Anterior cingulate cortex (tissue), 58 donors: Measurements from ENCODE around the gene IL36B.

Source experiments
- DNase-seq, 58 donors: peaks; one replicate each; lab custom pipeline; 2025; lab: John Stamatoyannopoulos, UW

Gene IL36B

DNA sequence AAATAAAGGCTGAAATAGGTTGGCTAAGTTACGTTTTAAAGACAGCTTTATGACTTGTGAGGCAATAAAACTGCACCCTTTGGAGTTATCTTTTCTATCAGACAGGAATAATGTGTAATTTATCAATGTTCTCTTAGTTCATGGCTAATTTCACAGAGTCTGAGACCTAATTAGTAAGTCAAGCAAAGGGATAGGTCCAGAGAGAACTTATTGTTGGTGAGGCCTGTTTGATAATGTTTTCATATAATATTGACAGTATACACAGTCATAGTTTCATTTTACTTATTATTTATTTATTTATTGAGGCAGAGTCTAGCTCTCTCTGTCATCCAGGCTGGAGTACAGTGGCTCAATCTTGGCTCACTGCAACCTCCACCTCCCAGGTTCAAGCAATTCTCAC lies 4.5 kb upstream of the IL36B start:
- no peak for DNase-seq

DNA sequence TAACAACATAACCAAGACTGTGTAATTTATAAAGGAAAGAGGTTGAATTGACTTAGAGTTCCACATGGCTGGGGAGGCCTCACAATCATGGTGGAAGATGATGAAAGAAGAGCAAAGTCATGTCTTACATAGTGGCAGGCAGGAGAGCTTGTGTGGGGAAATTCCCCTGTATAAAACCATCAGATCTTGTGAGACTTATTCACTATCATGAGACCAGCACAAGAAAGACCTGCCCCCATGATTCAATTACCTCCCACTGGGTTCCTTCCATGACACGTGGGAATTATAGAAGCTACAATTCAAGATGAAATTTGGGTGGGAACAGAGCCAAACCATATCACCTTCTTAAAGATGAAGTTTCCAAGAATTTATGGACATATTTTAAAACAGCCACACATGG lies 3.9 kb upstream of the IL36B start:
- DNase-seq, result no peak

DNA sequence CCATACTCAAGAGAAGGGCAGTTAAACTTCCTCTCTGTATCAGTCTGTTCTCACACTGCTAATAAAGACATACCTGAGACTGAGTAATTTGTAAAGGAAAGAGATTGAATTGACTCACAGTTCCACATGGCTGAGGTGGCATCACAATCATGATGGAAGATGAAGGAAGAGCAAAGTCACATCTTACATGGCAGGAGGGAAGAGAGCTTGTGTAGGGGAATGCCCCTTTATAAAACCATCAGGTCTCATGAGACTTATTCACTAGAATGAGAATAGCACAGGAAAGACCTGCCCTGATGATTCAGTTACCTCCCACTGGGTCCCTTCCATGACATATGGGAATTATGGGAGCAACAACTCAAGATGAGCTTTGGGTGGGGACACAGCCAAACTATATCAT lies 1.4 kb upstream of the IL36B start:
- no peak for DNase-seq

DNA sequence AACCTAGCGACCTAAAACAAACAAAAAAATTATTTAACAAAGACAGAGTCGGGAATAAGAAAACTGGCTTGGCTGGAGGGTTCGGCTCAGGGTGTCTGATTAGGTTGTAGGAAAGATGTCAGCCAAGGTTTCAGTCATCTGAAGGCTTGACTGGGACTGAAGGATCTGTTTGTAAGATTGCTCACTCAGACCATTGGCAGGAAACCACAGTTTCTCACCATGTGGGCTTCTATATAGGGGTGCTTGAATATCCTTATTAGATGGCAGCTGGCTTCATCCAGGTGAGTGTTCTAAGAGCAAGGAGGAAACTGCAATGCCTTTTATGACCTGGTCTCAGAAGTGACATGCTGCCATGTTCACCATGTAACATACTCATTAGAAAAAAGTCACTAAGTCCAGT lies 999 bp upstream of the IL36B start:
- no peak for DNase-seq

DNA sequence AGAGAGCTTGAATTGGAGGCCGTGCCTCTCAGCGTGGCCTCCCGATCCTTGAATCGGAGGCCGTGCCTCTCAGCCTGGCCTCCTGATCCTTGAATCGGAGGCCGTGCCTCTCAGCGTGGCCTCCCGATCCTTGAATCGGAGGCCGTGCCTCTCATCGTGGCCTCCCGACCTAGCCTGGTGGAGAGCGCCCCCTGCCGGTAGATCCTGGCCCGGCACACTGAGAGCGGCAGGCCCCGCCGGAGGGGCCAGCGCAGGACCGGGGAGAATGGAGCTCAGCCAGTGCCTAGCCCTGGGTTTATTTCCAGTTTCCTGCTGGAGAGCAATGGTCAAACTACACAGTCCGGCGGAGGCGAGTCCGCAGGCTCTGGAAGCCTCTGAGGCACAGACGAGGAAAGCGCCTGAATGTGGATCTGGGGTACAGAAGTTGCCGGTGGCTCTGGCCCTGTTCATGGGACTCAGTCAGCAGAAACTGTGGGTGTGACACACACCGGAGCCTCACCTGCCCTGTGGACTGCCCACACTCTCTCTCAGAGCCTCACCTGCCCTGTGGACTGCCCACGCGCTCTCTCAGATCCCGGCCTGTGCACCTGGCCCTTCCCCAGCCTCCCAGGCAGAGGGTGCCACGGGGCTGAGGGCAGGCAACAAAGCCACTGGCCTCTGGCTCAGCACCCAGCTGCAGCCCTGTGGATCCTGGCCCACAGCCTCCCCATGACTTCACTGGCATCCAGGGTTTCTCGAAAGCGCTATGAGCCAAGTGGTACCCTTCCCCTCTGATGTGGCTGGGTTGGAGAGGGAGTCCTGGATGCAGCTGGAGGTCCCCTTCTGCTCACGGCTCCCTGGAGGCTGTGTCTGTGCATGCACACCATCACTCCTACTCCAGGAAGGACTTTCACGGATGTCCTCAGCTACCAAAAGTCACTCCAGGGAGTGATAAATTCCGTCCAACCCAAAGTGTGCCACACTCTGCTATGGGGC lies 1.5 kb downstream of the IL36B start:
- DNase-seq, result no peak

DNA sequence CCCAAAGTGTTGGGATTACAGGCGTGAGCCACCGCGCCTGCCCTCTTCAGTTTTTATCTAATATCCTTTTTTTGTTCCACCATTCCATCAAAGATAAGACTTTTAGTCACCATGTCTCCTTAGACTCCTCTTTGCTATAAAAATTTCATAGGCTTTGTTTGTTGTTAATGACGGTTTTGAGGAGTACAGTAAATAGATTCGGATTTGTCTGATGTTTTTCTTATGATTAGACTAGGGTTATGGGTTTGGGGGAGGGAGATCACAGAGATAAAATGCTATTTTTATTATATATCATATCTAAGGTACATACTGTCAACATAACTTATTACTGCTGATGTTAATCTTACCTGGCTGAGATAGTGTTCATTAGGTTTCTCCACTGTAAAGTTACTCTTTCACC lies 6.2 kb downstream of the IL36B start:
- no peak for DNase-seq

DNA sequence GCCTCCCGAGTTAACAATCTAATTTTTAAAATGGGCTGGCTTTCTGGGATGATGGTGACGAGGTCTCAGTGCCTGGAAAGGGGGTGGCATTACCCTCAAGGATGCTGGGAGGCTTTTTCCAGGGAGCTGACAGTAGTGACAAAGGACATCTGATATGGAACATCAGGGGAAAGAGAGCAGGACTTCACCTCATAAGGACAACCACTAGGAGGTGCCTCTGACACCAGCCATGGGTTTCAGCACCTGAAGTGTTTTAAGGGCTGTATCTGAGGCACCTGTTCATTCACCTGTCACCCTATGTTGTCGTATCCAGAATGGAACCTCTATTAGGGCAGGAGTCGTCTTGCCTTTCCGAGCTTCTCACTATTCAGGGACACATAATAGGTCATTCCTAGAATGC lies 10.8 kb downstream of the IL36B start:
- no peak for DNase-seq

DNA sequence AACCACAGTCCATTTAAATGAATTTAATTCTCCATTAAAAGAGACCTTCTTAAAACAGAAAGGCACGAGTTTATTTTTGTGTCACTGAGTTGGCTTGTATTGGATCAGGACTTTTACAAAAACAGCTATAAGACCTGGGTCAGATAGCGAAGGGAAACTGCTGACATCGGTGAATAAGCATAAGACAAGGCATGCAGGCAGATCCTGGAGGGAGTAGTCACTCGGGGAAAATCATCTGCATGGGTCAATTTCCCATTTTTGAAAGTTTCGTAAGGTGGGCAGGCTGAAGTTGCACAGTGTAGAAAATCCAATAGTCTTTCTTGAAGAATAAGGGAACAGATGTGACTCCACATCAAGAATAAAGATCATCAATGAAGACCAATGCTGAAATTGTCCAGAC lies 12.9 kb downstream of the IL36B start:
- no peak for DNase-seq

DNA sequence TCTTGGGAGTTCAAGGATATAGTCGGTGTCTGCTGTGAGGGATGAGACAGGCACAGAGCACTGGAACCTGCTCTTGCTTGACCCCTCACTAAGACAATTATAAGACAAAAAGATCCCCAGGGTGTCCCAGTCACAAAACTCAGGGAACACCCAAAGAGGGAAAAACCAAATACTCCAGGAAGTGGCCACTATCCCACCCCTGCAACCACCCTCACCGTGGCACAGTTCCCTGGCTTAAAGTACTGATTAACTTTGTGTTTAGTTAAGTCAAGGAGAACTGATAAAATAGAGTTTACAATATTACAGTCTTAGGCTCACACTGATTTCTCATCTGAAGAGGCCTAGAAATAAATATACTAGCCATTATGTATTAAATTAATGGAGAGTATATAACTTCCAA lies 13.5 kb downstream of the IL36B start:
- no peak for DNase-seq

DNA sequence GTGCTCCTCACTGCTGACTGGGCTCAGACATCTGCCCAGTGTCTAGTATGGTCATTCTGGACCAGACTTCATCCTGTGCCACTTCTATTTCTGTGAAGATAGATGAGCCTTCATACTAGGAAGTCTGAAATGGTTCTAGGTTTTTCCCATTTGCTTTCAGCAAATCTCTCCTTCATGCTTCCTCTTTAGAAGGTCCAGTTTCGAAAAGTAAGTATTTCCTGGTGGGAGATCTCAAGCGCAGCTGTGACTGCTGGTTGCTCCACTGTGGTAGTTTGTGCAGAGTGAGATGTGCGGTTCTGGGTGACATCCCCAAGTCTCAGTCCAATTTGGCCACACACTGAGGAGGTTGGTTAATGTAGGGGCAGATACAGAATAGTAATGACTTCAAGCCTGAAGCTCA lies 14.4 kb downstream of the IL36B start:
- DNase-seq, result no peak

DNA sequence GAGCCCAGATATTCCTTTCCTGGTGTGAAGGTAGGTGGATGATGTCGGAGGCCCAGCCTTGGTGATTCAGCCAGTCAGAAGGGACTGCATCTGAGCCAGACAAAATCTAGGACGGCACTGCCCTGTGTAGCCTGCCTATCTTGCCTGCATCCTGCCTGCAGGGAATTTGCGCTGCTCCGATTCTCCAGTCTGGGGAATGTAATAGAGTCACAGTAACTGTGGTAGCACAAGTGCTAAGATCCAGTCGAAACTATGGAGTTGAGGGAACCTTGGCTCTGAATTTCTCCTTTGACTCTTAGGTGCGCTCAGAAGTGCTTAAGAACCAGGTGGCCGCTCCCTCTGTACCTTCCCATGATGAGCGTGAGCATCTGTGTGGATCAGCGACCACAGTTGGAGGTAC lies 15.9 kb downstream of the IL36B start:
- DNase-seq, result no peak

DNA sequence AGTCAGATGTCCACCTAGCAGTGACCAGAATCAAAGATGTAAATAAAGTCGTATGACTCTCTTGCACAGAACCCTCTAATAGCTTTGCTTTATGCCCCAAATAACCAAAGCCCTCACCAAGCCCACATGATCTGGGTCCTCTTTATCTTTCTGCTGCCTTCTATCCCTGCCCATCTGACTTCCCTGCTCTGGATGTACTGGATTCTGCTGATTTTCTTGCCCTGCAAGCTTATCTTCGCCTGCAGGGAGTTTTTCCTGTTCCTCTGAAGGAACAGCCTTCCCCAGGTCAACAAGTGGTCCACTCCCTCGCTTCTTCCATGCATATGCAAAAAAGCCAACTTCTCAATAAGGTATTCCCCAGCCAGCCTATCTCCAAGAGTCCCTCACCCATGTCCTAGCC lies 18.7 kb downstream of the IL36B start:
- no peak for DNase-seq

DNA sequence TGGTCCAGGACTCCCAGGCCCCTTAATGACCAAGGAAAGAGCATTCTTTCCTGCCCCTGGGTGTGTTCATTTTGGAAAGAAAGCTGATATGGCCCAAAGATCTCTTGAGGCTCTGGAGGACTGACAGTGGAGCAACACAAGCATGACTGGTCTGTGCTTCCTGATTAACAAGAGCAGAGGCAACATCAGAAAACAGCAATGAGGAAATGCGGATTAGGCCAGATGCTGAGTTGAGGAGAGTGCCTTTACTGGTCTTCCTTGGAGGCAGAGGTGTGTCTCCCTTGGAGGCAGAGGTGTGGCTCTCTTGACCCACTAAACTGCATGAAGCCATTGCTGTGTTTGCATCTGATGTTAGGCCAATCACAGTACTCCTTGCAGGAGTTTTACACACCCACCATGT lies 19.9 kb downstream of the IL36B start:
- no peak for DNase-seq

DNA sequence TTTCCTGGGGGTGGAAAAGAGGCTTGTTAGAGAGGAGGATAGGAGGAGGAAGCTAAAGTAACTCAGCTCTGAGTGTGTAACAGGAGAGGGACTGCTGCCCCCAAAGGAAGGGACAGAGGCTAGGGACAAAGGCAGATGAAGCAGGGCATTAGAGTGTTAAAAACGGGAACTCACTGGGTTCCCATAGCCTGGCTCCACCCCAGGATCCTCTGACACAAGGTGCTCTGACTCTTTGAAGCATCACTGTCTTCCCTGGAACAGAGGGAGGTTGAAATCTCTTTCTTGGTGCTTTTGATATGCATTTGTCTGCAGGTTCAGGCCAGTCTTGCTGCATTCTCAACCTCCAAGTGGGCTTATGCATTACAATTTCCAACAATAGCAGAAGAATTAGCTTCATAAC lies 24.6 kb downstream of the IL36B start:
- DNase-seq, result no peak

DNA sequence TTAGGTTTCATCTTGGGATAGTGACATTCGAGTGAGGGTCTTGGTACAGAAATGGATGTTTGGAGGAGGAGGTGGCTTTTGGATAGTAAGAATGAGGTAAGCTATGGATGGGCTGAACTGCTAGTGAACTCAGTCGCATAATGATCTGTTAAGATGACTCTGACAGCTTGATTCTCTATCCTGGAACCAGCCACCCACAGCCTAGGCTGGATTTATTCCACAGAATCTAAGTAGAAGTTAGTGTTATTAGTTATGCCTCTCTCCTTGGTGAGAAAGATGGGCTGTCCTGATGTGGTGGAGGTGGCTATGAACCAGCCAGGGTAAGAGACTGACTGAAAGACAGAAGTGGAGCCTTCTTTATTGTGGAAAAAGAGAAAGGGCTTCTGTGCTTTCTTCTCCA lies 25.0 kb downstream of the IL36B start:
- peak in 1 of 58 donors; percentile 1 for DNase-seq

DNA sequence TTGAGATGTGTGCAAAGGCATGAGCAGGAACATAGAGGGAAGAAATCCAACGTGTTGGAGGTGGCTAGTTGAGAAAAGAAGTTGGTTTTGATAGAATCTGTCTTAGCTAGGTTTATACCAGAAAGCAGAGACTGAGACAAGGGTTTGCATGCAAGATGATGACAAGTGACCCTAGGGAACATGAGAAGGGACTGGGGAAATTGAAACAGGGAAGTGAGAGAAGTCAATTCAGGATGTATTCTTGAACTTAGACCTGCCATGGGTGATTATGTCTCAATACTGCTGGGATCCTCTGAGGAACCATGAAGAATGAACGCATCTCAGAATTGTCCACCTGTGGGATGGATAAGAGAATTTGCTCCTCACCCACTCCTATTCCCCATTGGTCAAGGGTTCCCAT lies 26.9 kb downstream of the IL36B start:
- no peak for DNase-seq

DNA sequence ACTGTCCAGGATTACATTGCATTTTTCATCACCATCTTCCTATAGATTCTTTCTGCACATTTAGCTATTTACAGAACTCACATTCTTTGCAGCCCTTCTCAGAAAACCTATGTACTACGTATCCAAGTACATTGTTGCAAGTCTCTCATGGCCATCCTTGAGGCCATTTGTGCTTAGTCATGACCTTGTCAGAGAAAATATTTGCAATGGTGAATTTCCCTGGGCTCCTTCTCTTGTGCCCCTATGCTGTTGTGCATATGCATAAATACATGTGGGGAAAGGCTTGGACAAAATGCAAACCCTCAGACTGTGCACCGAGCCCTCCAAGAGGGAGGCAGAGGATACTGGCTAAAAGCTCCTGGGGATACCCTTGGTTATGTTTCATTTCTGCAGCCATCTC lies 27.9 kb downstream of the IL36B start:
- DNase-seq, result no peak

DNA sequence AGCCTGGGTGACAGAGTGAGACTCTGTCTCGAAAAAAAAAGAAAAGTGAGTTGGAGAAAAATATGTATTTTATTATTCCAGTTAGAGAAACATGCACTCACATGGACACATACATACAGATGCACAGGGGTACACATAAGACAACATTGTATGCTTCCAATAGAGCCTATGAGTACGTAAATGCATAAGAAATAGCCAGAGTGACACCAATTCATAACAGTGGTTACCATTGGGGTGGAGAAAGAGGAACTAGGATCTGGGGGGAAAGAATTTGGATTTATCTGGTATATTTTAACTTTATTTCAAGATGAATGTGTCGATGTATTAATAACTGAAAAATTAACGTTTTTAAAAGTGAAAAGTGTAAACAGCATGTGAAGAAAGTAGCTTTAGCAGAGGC lies 31.4 kb downstream of the IL36B start:
- DNase-seq, result no peak

DNA sequence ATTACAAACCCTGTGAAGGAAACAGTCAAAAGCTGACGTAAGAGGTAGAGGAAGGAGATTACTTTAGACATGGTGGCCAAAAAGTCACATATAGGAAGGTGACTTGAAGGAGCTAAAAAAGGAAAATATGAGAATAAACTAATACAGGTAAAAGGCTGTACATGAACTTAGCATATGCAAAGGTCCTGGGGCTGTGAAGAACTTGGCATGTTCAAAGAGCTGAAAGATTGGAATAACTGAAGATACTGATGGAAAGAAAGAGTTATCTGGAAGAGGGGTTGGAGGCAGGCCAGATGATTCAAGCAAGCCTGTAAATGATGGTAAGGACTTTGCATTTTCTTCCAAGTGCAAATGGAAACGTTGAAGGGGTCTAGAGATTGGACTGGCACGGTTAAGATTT lies 34.2 kb downstream of the IL36B start:
- no peak for DNase-seq

DNA sequence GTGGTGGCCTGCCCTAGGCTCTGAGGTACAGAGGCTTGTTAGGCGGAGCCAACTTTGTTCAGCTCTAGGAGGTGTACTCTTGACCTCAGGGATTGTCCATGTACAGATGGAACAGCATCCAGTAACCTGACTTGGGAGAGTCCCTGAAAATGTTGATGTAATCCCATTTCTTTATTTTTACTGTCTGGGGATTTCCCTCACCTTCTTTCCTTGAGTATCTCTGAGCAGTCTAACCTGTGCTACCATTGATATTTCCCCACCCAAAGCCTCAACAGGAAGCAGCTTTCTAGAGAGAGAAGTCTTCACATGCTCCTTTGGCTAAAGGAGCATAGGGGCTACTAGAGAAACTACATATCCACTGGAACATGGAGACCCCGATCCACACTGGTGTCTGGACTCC lies 37.0 kb downstream of the IL36B start:
- DNase-seq, result no peak

DNA sequence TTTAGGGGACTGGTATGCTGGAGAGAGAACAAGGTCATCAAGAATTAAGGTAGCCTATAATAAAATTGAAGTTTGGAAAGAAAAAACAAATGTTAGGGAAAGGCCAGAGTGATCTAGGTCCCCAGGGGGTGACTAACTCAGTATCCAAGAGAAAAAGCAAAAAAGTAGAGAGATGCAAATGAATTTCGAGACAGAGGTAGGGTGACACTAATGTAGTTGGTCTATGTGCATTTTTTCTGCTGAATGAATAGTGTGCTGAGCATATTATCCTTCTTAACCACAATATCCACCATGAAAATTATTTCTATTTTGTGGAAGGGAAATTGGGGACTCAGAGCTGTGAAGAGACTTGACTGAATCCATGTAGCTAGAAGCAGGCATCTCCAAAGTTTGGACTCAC lies 37.6 kb downstream of the IL36B start:
- DNase-seq, result no peak

DNA sequence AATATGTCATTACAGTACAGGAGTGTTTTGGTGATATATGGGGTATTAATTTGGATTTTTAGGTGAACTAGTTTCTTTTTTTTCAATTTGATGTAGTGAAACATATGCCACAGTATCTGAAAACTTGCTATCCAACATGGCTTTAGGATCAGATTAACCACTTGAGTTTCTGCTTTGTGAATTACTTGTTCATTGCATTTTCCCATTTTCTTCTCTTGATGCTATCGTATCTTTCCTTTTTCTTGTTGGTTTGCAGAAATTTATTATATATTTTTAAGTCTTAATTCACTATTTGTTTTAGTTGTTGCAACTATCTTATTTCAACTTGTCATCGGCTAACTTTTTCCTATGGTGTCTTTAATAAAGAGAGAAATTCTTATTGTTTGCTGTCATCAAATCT lies 38.6 kb downstream of the IL36B start:
- DNase-seq, result no peak

DNA sequence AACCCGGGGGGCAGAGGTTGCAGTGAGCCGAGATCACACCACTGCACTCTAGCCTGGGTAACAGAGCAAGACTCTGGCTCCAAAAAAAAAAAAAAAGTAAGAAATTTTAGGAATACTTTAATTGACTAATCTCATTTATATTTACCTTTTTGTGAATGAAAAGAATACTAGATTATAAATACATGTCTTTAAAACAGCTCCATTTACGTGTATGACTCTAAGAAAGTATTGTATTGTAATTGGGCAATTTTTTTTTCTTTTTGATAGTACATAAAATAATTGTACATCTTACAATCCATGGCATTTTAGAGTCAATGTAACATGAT lies 39.4 kb downstream of the IL36B start:
- no peak for DNase-seq
